Activated gamma-delta T cell treated with anti-CD3 and anti-CD28 coated beads, Interleukin-2, amount 50 U/mL, for 16 hours (primary cell): ENCODE data around the gene USP11.
"Not testable (repeated sequence)": the region's sequence is repeated elsewhere in the genome, so short reads cannot be mapped to it uniquely, and the experiment has no call there.

Experiments
- DNase-seq: peaks from one replicate; pipeline ENCODE4 v3.0.0-alpha.2; 2020; ENCODE audit warnings: low read depth

The USP11 gene

DNA sequence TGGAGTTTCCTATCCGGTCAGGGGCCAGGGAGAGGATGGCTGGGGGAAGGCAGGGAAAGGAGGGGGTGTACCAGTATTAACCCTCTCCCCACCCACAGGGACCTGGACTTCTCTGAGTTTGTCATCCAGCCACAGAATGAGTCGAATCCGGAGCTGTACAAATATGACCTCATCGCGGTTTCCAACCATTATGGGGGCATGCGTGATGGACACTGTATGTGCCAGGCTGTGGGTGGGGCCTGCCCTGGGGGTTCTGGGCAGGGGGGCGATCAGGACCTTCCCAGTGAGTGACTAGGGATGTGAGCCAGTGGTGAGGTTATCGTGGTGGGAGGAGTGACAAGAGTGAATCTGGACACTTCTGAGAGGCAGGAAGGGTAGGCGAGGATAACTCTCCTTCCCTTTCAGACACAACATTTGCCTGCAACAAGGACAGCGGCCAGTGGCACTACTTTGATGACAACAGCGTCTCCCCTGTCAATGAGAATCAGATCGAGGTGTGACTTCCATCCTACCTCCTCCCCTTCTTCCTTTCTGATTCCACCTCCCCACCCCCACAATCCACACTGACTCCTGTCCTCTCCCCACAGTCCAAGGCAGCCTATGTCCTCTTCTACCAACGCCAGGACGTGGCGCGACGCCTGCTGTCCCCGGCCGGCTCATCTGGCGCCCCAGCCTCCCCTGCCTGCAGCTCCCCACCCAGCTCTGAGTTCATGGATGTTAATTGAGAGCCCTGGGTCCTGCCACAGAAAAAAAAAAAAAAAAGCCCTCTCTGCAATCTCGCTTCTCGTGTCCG is 14.6 kb downstream of the USP11 start:
- no peak for DNase-seq

DNA sequence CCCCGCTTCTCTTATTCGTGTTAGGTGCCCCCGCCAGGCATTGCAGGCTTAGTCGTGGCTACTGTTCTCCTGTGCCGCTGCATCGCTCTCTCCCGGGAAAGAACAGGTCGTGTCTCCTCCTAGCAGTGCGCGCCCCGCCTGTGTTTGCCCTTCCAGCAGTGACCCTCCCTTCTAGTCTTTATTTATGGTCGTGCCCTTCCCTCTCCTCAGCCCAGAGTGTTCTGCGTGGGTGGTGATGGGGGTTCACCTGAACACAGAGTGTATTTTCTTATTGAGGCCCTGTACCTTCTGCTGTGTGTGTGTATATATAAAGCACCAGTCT is 15.2 kb downstream of the USP11 start:
- DNase-seq, result no peak

DNA sequence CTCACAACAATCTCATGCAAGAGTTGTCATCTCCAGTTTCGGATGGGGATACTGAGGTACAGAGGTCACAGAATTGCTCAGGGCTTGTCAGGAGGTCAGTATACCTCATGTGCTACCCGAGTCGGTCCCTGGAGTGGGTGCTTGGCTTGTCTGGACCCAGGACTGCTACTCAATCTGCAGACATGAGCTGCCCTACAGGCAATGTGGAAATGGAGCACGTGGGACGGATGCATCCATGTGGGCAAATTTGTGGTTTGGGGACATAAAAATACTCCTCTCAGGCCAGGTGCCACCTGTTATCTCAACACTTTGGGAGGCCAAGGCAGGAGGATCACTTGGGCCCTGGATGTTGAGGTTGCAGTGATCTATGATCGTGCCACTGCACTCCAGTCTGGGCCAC is 15.8 kb downstream of the USP11 start:
- DNase-seq, result no peak

DNA sequence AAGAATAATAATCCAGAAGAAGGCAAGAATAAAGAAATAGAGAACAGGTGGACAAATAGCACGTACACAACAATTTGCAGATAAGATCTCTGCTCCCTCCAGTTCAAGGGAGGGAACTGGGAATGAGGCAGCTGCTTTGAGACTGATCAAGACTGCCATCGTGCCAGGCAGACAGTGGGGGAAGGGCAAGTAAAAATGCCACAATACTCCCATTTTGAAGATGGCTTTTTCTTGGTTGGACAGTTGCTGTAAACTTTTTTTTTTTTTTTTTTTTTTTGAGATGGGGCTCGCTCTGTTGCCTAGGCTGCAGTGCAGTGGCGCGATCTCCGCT is 17.2 kb downstream of the USP11 start:
- no peak for DNase-seq

DNA sequence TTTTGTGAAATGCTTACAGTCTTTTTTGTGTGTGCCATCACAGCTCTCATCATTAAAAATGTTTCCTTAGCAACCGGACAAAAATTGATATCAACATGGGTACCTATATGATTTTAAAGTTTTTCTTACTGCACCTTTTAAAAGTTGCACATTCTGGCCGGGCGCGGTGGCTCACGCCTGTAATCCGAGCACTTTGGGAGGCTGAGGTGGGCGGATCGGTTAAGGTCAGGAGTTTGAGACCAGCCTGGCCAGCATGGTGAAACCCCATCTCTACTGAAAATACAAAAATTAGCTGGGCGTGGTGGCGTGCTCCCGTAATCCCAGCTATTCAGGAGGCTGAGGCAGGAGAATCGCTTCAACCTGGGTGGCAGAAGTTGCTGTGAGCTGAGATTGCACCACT is 24.8 kb downstream of the USP11 start:
- DNase-seq, result not testable (repeated sequence)

DNA sequence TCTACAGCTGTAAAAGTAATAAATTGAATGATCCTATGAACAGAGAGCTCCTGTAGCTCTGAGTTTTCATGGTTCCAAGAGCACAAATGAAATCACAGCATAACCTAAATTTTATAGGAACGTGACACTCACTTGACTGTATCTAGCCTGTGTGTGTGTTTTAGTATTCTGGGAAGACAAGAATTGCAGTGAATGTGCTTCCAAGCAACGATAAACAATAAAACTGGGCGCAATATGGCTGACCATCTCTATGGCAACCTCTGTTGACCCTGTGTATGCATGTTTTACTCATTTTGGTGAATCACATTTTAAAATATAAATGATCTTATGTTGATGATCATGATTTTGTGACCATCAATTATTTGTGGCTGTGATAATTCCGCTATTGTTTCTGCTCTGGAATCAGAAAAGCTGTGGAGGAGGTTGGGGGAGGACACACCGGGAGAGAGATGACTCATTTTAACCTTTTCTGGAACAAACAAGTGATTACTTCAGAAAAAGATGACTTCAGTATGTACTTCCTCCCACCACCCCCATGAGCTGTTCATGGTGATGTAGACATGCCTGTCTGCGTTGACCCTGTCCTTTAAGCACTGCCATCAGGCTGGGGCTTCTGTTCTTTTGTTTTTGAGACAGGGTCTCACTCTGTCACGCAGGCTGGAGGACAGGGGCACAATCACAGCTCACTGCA is 31.8 kb downstream of the USP11 start:
- DNase-seq, result no peak

DNA sequence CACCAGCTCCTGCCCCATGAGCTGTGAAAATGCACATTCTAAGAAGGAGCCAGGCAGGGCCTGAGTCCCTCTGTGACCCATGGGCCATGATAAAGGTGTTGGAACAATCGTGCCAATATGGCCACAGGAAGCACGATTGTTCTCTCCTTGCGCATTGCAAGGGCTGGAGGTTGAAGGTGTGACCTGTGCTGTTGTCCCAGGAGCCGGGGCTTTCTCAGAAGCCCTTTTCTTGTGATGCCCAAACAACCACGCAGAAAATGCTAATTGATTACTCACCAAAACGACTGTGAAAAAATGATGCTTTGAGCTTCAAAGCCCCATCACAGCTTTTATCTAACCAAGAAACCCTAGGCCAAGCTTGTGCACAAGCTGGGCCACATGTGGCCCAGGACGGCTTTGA is 33.8 kb downstream of the USP11 start:
- no peak for DNase-seq

DNA sequence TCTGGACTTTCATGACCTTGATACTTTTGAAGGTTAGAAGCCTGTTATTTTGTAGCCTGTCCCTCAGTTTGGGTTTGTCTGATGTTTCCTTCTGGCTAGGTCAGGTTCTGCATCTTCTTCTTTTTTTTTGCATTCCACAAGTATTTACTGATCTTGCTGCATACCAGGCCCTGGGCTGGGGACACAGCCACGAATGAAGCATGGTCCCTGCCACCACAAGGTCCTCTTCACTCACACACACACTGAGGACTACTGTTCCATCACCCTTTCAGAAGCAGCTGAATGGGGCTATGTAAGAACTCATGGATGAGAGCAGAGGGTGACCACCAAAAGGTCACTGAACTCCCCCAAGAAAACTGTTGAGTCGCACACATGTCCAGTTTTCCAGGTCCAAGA is 39.2 kb downstream of the USP11 start:
- DNase-seq, result no peak

DNA sequence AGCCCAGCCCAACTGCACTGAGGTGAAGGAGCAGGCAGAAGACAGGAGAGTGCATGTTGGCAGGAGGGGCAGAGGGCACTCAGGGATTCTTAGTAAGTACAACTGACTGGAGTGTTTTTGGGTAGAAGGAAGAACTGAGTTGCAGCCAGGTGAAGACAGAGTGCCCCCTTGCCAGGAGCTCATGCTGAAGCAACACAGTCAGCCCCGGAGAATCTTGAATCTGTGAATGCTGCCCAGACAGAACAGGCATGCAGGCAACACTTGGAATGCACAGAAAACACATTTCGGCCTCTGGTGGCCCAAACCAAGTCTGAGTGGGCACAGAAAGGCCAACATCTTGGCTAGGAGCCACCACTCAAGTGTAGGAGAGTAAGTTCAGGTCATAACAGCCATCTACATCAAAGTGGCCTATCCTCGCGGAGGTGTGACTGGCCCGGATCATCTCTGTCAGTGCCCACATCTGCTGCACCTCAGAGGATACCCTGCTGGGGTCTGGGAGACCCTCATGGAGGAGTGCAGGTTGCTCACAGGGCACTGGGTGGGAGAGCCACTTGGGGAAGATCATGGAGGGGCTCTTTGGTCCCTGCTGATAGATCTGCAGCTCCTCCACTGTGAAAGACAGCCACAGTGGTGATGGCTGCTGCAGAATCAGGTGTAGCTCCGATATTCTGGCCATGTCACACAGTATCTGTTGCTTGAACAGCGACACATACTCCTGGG is 40.4 kb downstream of the USP11 start:
- DNase-seq, result no peak

DNA sequence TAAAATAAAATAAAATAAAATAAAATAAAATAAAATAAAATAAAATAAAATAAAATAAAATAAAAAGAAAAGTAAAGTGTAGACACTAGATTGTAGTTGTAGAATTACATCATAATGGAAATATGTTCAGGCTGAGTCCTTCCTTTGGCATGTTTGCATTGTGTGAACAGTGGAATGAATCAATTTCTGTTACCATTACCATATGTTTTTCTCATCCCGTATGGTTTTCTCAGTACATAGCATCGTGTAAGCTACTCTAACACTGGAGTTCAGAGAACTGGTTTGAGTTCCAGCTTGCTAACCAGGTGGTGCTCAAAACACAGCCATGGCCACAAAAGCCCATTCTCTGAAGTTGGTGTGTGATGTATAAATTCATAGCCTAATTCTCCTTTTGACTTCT is 45.9 kb downstream of the USP11 start:
- DNase-seq, result no peak

DNA sequence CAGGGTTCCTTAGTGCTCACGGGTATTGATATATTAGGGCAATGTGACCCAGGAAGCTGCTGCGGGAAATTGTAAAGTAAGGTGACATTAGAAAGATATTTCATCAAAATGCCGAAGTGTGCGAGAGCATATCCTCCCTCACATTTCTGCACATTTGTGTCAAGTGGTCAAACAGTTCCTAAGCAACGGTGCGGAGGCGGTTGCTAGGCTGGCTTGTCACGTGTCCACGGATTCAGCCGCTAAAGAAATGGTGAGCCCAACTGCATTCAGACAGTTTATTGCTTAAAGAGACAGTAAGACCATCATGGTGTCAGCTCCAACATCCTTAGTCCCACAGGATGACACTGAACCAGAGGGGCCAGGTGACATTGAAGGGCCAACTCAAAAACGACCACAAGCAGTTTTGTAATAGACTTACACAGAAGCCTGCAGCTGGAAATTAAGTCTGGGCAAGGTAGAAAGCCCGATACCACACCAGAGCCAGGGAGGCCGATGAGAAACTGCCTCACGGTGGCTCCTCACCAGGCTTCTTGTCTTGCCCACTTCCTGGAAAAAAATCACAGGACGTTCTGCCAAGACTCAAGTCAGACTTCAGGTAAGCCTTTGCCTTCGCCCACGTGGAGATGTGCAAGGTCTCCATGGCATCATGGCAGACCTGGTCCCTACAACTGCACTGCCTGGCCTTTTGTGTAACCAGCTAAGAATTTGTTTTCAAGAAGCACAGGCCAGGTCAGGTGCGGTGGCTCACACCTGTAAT is 50.4 kb downstream of the USP11 start:
- no peak for DNase-seq

DNA sequence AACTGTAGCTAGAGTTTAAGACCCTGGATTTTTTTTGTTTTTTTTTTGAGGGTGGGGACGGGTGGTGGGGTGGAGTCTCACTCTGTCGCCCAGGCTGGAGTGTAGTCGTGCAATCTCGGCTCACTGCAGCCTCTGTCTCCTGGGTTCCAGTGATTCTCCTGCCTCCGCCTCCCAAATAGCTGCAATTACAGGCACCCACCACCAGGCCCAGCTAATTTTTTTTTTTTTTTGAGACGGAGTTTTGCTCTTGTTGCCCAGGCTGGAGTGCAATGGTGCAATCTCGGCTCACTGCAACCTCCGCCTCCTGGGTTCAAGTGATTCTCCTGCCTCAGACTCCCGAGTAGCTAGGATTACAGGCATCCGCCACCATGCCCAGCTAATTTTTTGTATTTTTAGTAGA is 51.8 kb downstream of the USP11 start:
- DNase-seq, result not testable (repeated sequence)

DNA sequence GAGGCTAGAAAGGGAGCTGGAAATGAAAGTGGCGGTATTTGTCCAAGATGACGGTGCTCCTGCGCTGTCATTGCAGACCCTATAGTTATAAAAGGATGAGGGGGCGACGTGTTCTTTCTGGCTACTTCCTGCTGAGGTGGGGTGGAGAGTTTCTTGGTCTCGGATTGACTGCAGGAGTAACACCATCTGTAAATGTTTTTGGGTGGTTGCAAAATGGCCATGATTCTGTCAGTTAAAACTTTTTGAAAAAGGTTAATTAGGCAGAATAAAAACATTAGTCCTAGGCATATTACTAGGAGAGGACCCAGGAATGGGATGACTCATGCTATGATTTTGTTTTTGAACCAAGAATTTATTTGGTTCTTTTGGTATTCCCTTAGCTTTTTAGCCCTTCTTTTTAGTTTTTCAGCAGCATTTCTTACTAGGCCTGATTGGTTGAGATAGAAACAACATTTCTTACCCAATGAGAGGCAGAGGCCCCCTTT is 53.1 kb downstream of the USP11 start:
- no peak for DNase-seq

DNA sequence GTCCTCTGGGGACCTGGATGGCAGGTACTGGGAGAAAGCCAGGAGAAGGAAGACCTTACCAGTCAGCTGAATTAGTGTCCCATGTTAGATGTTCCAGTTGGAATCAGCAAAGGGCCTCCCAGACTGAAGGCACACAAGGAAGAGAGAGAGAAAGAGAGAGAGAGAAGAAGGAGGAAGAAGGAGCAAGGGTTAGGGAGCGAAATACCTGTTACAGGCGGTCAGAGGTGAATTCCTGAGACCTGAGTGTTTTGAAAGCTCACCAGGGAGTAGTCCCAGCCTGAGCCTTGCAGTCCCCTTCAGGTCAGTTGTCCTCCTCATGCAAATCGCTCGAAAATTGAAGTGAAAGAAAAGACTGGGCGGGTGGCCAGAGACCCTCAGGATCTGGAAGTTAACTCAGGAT is 60.3 kb downstream of the USP11 start:
- DNase-seq, result no peak

DNA sequence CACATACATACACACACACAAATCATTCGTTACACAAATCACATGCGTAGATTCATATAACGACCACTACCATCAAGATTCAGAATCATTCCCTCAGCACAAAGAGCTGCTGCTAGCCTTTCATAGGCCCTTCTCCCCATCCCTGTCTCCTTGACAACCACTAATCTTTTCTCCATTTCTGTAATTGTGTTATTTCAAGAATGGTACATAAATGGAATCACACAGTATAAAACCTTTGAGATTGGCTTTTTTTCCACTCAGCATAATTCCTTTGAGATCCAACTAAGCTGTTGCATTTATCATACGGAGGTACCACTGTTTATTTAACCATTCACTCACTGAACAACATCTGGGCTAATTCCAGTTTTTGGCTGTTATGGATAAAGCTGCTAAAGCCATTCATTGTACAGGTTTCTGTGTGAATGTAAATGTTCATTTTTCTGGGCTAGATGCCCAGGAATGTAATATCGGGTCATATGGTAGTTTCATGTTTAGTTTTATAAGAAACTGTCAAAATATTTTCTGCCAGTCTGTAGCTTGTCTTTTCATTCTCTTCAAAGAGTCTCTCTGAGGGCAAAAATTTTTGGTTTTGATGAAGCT is 64.1 kb downstream of the USP11 start:
- no peak for DNase-seq

DNA sequence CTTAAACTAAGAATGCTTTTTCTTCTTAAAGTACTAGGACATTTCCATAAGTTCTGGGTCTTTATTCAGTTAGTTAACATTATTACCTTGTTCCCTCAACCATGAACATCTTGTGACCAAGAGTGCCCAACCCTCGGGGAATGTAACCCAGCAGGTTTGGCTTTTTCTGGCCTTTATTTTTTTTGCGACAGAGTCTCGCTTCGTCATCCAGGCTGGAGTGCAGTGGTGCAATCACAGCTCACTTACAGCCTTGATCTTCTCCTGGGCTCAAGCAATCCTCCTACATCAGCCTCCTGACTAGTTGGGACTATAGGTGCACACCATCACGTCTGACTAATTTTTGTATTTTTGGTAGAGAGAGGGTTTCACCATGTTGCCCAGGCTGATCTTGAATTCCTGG is 65.1 kb downstream of the USP11 start:
- DNase-seq, result no peak
